NCI-H2029 treated with DMSO at 0.1 percent for 48 hours (cell line): Measurements from ENCODE around the gene CLK2.
"Not testable (repeated sequence)": the region's sequence is repeated elsewhere in the genome, so short reads cannot be mapped to it uniquely, and the experiment has no call there.

Experiments
- DNase-seq: peaks from one replicate; lab custom pipeline; 2025; lab: John Stamatoyannopoulos, UW

Gene CLK2

GRCh38 chr1:155267373-155267772, 5.9 kb downstream of the CLK2 start:
- no peak for DNase-seq

GRCh38 chr1:155266553-155266952, 6.8 kb downstream of the CLK2 start:
- DNase-seq = no peak

GRCh38 chr1:155263067-155263466, 10.2 kb downstream of the CLK2 start:
- no peak for DNase-seq

- peak; percentile 97 for DNase-seq
These were observed 11.2 kb downstream of the CLK2 start, which contains the start of gene SCAMP3 for GRCh38 chr1:155261852-155262673. SCAMP3 (minus strand) TSS chr1:155262360; CDS start chr1:155262151, 209 bp downstream.

- no peak for DNase-seq
These were observed 11.8 kb downstream of the CLK2 start for GRCh38 chr1:155261493-155261851.

GRCh38 chr1:155260276-155260675, 13.0 kb downstream of the CLK2 start:
- DNase-seq = no peak

- DNase-seq = no peak
These were observed 17.0 kb downstream of the CLK2 start for GRCh38 chr1:155256058-155256852.

- peak; percentile 44 for DNase-seq
These were observed 17.9 kb downstream of the CLK2 start, which contains the start of gene ENTREP3 for GRCh38 chr1:155255243-155256007. ENTREP3 (minus strand) TSS chr1:155255483; CDS start chr1:155254877, 606 bp downstream.

GRCh38 chr1:155254714-155255242, 18.5 kb downstream of the CLK2 start:
- DNase-seq = no peak

GRCh38 chr1:155254228-155254713, 19.0 kb downstream of the CLK2 start:
- DNase-seq = no peak

- DNase-seq = no peak
These were observed 19.5 kb downstream of the CLK2 start for GRCh38 chr1:155253797-155254196.

GRCh38 chr1:155253208-155253607, 20.1 kb downstream of the CLK2 start:
- no peak for DNase-seq

- DNase-seq = no peak
These were observed 21.7 kb downstream of the CLK2 start for GRCh38 chr1:155251566-155251965.

- DNase-seq = peak; percentile 69
These were observed 22.5 kb downstream of the CLK2 start for GRCh38 chr1:155250633-155251449.

GRCh38 chr1:155250246-155250632, 23.1 kb downstream of the CLK2 start:
- DNase-seq = no peak

- no peak for DNase-seq
These were observed 25.4 kb downstream of the CLK2 start for GRCh38 chr1:155247667-155248553.

- DNase-seq = not testable (repeated sequence)
These were observed 26.5 kb downstream of the CLK2 start for GRCh38 chr1:155246796-155247195.

GRCh38 chr1:155245163-155245524, 28.2 kb downstream of the CLK2 start:
- DNase-seq = no peak

GRCh38 chr1:155244368-155245162, 28.7 kb downstream of the CLK2 start:
- peak; percentile 92 for DNase-seq
